Osteoblast (primary cell): ENCODE results near the gene TBC1D5. TPM values are rescaled to one million over a fixed set of nuclear protein-coding genes. Genes with fewer than 3 reads are reported as not detected.

Experiments used
- DNase-seq: peaks from one replicate; pipeline ENCODE4 v3.0.0; 2011; ENCODE audit warnings: low spot score, mixed read lengths; ENCODE audit not compliant: insufficient read length; ENCODE audit errors: missing footprints
- H2AFZ ChIP-seq: 2 replicates; pipeline ENCODE4 v1.6.0; 2011; ENCODE audit warnings: mild to moderate bottlenecking, low read length
- H3K27ac ChIP-seq: 2 replicates; pipeline ENCODE4 v1.5.1; 2011; ENCODE audit warnings: mild to moderate bottlenecking, low read depth, low read length, moderate library complexity
- H3K27me3 ChIP-seq: 2 replicates; pipeline ENCODE4 v1.6.0; 2012; ENCODE audit warnings: mild to moderate bottlenecking, control low read depth, inconsistent platforms, low read length, moderate library complexity; ENCODE audit not compliant: insufficient read depth
- H3K36me3 ChIP-seq: 2 replicates; pipeline ENCODE4 v1.5.1; 2011; ENCODE audit warnings: mild to moderate bottlenecking, low read length, control low read depth, moderate library complexity; ENCODE audit not compliant: insufficient read depth
- H3K4me1 ChIP-seq: 2 replicates; pipeline ENCODE4 v1.5.1; 2011; ENCODE audit warnings: mild to moderate bottlenecking, low read length, control low read depth, moderate library complexity; ENCODE audit not compliant: insufficient read depth
- H3K4me2 ChIP-seq: 2 replicates; pipeline ENCODE4 v1.6.0; 2011; ENCODE audit warnings: mild to moderate bottlenecking, low read length; ENCODE audit not compliant: insufficient read depth
- H3K4me3 ChIP-seq: fragments of 200-600 bp; sonication (generic); 3 replicates; pipeline ENCODE4 v1.5.1; 2012; ENCODE audit warnings: mild to moderate bottlenecking, low read length, inconsistent platforms; ENCODE audit not compliant: insufficient read depth
- H3K79me2 ChIP-seq: 2 replicates; pipeline ENCODE4 v1.6.0; 2012; ENCODE audit warnings: mild to moderate bottlenecking, low read length, control low read depth, inconsistent platforms; ENCODE audit not compliant: insufficient read depth
- H3K9me3 ChIP-seq: 2 replicates; pipeline ENCODE4 v1.5.1; 2011; ENCODE audit warnings: low read depth, low read length, control low read depth
- H4K20me1 ChIP-seq: 2 replicates; pipeline ENCODE4 v1.6.0; 2012; ENCODE audit warnings: mild to moderate bottlenecking, low read length, control low read depth; ENCODE audit not compliant: insufficient read depth
- total RNA-seq: library from RNA; depleted of rRNA; stranded (reverse); fragments of >200 nt; gene quantifications from 2 replicates; pipeline ENCODE4 v1.2.3, GENCODE V29; 2012
- TF ChIP-seq, protein P1 (sequence below): IDR thresholded peaks from 2 replicates; pipeline ENCODE4 v1.5.1; 2011; ENCODE audit warnings: mild to moderate bottlenecking, low read depth, low read length, moderate library complexity; ENCODE audit errors: extremely low read depth

The TBC1D5 gene
- total RNA-seq, 1 donor, result 117 TPM

DNA sequence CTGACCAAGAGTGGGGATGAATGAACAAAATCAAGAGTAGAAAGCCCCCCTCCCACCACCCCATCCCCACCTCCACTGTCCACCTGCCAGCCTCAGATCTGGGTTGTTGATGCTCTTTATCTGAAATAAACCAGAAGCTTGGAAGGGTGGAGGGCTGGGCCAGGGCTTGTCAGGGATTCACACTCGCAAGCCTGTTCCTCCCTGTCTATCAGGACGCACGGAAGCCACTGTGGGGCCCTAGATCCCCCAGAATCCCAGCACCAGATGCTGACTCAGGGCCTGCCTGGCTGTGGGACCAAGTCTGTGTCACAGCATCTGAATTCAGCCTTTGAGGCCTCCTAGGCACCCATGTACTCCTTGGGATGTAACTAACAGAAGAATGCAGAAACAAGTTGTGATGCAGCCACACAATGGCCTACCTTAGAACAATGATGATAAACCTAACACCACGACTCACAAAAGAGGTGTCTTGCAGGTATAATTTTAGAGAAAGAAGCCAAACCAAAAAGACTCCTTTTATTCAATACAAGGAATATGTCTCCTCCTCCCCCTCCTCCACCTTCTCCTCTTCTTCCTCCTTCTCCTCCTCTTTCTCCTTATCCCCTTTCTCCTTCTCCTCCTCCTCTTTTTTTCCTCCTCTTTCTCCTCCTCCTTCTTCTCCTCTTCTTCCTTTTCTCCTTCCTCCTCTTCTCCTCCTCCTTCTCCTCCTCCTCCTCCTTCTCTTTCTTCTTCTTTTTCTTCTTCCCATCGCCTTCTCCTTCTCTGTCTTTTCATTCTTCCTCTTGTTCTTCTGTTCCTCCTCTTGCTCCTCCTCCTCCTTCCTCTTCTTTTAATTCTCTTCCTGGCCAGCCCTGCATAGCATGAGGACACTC, 623.0 kb downstream of the TBC1D5 start:
- H3K9me3 ChIP-seq, result peaks cover 3% of the 10 kb centered on the region
- H3K4me1 ChIP-seq, result no peaks in the 10 kb centered on the region
- no peaks in the 10 kb centered on the region for H4K20me1 ChIP-seq
- TF ChIP-seq, protein P1, sequence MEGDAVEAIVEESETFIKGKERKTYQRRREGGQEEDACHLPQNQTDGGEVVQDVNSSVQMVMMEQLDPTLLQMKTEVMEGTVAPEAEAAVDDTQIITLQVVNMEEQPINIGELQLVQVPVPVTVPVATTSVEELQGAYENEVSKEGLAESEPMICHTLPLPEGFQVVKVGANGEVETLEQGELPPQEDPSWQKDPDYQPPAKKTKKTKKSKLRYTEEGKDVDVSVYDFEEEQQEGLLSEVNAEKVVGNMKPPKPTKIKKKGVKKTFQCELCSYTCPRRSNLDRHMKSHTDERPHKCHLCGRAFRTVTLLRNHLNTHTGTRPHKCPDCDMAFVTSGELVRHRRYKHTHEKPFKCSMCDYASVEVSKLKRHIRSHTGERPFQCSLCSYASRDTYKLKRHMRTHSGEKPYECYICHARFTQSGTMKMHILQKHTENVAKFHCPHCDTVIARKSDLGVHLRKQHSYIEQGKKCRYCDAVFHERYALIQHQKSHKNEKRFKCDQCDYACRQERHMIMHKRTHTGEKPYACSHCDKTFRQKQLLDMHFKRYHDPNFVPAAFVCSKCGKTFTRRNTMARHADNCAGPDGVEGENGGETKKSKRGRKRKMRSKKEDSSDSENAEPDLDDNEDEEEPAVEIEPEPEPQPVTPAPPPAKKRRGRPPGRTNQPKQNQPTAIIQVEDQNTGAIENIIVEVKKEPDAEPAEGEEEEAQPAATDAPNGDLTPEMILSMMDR, result no peak
- no peak for DNase-seq
- no peaks in the 10 kb centered on the region for H3K27me3 ChIP-seq
- H2AFZ ChIP-seq, result peak overlapping the region; percentile 47
- H3K4me2 ChIP-seq, result no peak overlapping the region
- H3K79me2 ChIP-seq, result no peaks in the 10 kb centered on the region
- H3K27ac ChIP-seq, result no peak overlapping the region
- H3K36me3 ChIP-seq, result no peaks in the 10 kb centered on the region
- no peak overlapping the region for H3K4me3 ChIP-seq

DNA sequence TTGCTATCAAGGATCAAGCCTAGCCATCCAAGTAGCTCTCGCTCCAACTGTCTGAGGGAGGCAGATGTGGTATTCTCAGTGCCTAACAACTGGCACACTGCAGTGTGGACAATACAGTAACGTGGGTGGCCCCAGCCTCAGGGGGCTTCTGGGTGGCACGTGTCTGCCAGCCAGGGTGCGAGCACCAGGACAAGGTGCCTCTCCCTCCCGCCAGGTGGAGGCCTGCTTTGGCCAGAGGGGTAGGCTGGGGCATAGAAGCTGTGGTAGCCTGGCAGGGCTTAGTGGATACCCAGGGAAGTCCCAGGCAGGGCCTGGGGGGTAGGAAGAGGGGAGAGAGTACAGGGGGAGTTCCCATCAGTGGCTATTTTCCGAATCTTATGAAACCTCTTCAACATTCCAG, 623.7 kb downstream of the TBC1D5 start:
- H3K27me3 ChIP-seq, result no peaks in the 10 kb centered on the region
- H3K79me2 ChIP-seq, result no peaks in the 10 kb centered on the region
- H3K27ac ChIP-seq, result no peak overlapping the region
- DNase-seq, result no peak
- no peak overlapping the region for H3K4me2 ChIP-seq
- H3K36me3 ChIP-seq, result no peaks in the 10 kb centered on the region
- TF ChIP-seq, protein P1, result no peak
- H4K20me1 ChIP-seq, result no peaks in the 10 kb centered on the region
- no peak overlapping the region for H2AFZ ChIP-seq
- no peaks in the 10 kb centered on the region for H3K4me1 ChIP-seq
- peaks cover 3% of the 10 kb centered on the region for H3K9me3 ChIP-seq
- no peak overlapping the region for H3K4me3 ChIP-seq

DNA sequence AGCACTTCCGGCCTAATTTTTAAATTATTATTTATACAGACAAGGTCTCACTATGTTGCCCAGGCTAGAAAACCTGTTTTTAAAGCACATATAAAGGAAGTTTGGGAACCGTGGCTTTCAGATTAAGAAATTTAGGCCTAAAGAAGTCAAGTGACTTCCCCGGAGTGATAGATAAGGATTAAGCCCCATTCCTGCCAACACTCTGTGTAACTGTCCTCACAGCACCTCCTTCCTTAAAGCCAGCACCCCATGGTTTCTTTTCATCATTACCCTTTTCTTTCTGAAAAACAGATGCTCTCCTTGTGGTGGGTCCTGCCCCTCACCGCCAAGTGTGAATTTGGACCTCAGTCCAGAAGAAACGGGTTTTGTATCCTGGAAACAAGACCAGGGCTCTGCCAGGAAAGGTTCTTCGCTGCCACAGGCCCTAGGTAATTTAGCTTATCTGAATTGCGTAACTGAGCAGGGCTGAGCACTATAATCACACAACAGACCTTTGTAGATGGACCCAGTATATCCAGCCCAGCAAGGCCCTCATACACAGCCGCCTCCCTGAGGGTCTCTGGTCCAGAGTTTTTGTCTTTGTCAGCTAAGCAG, 626.3 kb downstream of the TBC1D5 start:
- no peak for DNase-seq
- no peak overlapping the region for H2AFZ ChIP-seq

More for the DNA sequence above, 626.3 kb downstream of the TBC1D5 start:
- TF ChIP-seq, protein P1, result no peak
- H3K79me2 ChIP-seq, result no peaks in the 10 kb centered on the region
- H3K4me1 ChIP-seq, result peaks cover 3% of the 10 kb centered on the region
- H3K4me3 ChIP-seq, result no peak overlapping the region
- no peaks in the 10 kb centered on the region for H3K27me3 ChIP-seq
- H3K9me3 ChIP-seq, result no peaks in the 10 kb centered on the region
- no peaks in the 10 kb centered on the region for H3K36me3 ChIP-seq
- no peaks in the 10 kb centered on the region for H4K20me1 ChIP-seq
- no peak overlapping the region for H3K4me2 ChIP-seq
- H3K27ac ChIP-seq, result no peak overlapping the region
